Pancreas (tissue), 10 donors: ENCODE results near the gene HSPBAP1. TPM values are rescaled to one million over a fixed set of nuclear protein-coding genes. Genes with fewer than 3 reads are reported as not detected.

Experiments used
- ATAC-seq, 4 donors: fragments of 200-7000 bp; cut with Tn5 transposase; one replicate each; pipeline versions ENCODE4 v1.8.0 to v1.9.1; 2020; ENCODE audit warnings: mild to moderate bottlenecking in 4 of 4, moderate library complexity in 4 of 4
- DNase-seq, 6 donors: peaks; one replicate each; pipeline ENCODE4 v3.0.0-alpha.2; 2020
- FAIRE-seq: peaks from 2 replicates; lab custom pipeline; 2012; peaks lifted over from hg19 to GRCh38; lab: Jason Lieb, UNC
- H3K27ac ChIP-seq, 4 donors: fragments of 200-600 bp; sonication (generic); 1 replicate in 3 of 4; 2 replicates in 1 of 4; pipeline versions ENCODE4 v1.5.0 to v1.8.0; 2020
- H3K27me3 ChIP-seq, 4 donors: fragments of 200-600 bp; one replicate each; pipeline ENCODE4 v1.8.0; 2021
- H3K36me3 ChIP-seq, 3 donors: fragments of 200-600 bp; sonication (generic) in 1 of 3; one replicate each; pipeline versions ENCODE4 v1.5.0 to v1.8.0; 2020 to 2021
- H3K4me1 ChIP-seq, 3 donors: fragments of 200-600 bp; one replicate each; pipeline ENCODE4 v1.8.0; 2021
- H3K4me3 ChIP-seq, 4 donors: fragments of 200-600 bp; sonication (generic) in 2 of 4; one replicate each; pipeline versions ENCODE4 v1.5.0 to v1.8.0; 2020 to 2021
- H3K9me3 ChIP-seq, 4 donors: fragments of 200-600 bp; one replicate each; pipeline ENCODE4 v1.8.0; 2021
- WGBS, 2 donors: extraction: QIAGEN DNeasy Blood & Tissue Kit; methylation state at CpG; one replicate each; pipeline ENCODE4 v1.1.7; 2013; 5-methylcytosine and 5-hydroxymethylcytosine counted together
- intact Hi-C, 3 donors: fragments of 100-400 bp; cut with DNase I; formaldehyde crosslinking; loops; one replicate each; pipeline versions ENCODE4 v1.11.1 to v1.14.2; 2022
- polyA plus RNA-seq, 2 donors: library from polyadenylated mRNA; stranded (reverse); fragments of 200-250 nt; gene quantifications; one replicate each; pipeline ENCODE4 v1.2.3, GENCODE V29; 2013
- total RNA-seq, 6 donors: library from RNA; stranded (reverse); fragmentation: NEBNext Ultra II Directional in 4 of 6; extraction: Animal tissue kit (Norgen Biotek cat#: 25700) in 4 of 6; gene quantifications; one replicate each; pipeline versions ENCODE4 v1.2.1 to v1.2.4, GENCODE V29; 2021 to 2023
- TF ChIP-seq, protein P1 (sequence below), 4 donors: fragments of 200-600 bp; sonication (generic) in 3 of 4; IDR thresholded peaks; one replicate each; pipeline versions ENCODE4 v1.5.0 to v1.8.0; 2021; ENCODE audit warnings: antibody characterized with exemption in 4 of 4
- donor health status: healthy with polysubstance abuse.
- donor health status: DM: no; HTN: no; CAD: no; lungs with moderate emphysema.
- donor health status: DM: no; HTN: no; CAD: no.
- donor health status: control.
- donor health status: control.
- donor health status: Bipolar disorder and iron deficiency.
- donor health status: DM: yes; HTN: yes; CAD: no.
- donor health status: DM: no; HTN: no; CAD: no.
- donor health status: DM: no; HTN: no; CAD: no.
- donor health status: DM: yes; HTN: yes; CAD: no.

The HSPBAP1 gene
- total and polyA plus RNA-seq, 8 donors, result 3.1 to 20.4 (median 4.6) TPM

DNA sequence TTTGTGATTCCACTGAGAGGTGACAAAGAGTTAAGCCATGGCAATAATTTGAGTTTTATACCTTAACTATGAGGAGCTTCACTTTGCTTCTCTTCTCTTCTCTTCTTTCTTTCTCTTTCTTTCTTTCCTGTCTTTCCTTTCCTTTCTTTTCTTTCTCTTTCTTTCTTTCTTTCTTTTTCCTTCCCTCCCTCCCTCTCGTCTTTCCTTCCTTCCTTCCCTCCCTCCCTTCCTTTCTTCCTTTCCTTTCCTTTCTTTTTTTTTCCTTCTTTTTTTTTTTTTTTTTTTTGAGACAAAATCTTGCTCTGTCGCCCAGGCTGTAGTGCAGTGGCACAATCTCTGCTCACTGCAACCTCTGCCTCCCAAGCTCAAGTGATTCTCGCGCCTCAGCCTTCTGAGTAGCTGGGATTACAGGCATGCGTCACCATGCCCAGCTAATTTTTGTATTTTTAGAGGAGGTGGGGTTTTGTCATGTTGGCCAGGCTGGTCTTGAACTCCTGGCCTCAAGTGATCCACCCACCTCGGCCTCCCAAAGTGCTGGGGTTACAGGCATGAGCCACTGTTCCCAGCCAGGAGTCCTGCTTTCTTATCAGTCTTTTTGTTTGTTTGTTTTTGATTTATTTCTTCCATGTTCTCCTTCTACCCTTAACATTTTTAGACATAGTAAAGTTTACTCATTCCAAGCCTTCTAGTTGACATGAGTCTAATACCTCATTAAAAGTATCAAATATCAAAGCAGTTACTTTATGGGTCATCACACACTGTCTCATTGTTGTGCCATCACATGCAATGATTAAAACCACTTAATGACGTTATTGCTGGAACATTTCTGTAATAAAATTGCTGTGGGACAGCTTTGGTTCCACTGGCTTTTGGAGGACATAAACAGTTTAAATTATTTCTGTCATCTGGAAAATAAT lies 31.1 kb upstream of the HSPBAP1 start:
- no peaks in the 10 kb centered on the region for H3K27me3 ChIP-seq
- ATAC-seq (no peak), DNase-seq (no peak), FAIRE-seq (no peak)
- intact Hi-C loops, result no loop called here
- no peaks in the 10 kb centered on the region for H3K9me3 ChIP-seq
- no peak overlapping the region for H3K27ac ChIP-seq
- no peak overlapping the region for H3K4me3 ChIP-seq
- H3K4me1 ChIP-seq, result no peaks in the 10 kb centered on the region
- peaks cover 0 to 22% (median 0%) of the 10 kb centered on the region in 3 donors for H3K36me3 ChIP-seq
- 88 to 91% methylated on average over 7 of the region's 7 CpGs for WGBS, 2 donors
- TF ChIP-seq, protein P1, sequence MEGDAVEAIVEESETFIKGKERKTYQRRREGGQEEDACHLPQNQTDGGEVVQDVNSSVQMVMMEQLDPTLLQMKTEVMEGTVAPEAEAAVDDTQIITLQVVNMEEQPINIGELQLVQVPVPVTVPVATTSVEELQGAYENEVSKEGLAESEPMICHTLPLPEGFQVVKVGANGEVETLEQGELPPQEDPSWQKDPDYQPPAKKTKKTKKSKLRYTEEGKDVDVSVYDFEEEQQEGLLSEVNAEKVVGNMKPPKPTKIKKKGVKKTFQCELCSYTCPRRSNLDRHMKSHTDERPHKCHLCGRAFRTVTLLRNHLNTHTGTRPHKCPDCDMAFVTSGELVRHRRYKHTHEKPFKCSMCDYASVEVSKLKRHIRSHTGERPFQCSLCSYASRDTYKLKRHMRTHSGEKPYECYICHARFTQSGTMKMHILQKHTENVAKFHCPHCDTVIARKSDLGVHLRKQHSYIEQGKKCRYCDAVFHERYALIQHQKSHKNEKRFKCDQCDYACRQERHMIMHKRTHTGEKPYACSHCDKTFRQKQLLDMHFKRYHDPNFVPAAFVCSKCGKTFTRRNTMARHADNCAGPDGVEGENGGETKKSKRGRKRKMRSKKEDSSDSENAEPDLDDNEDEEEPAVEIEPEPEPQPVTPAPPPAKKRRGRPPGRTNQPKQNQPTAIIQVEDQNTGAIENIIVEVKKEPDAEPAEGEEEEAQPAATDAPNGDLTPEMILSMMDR (IDR thresholded peaks at IDR 0.05), result no peak

DNA sequence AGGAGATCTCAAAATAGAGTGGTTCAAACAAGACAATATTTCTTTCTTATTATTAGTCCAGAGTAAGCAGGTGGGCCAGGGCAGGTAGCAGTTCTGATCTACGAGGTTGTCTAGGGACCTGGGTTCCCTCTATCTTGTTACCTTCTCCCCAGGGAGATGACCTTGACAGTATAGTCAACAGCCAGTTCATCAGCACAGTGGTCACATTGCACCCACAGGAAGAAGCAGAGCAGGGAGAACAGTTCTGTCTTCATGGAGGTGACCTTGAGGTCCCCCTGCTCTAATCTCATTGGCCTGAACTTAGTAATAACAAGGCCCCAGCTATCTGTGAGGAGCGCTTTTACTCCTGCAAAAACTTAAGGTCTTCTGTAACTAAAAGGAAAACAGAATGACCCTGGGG lies 23.0 kb upstream of the HSPBAP1 start:
- WGBS, 2 donors, result 59 to 65% methylated on average over 2 of the region's 2 CpGs
- FAIRE-seq, result no peak

DNA sequence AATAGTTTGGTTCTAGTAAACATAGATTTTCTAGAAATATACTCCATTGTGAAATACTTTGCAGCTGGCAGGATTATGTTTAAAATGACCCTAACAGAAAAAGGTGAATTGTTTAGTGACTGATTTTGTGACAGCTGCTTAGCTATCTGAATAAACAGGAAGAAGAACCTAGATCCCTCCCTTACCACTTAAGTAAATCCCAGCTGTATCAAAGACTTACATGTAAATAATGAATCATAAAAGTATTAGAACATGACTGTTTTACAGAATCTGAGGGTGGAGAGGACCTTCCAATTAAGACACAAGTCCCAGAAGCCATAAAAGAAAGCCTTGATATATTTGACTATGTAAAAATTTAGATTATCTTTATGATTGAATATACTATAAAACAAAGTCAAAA lies 17.1 kb upstream of the HSPBAP1 start:
- intact Hi-C loops, result no loop called here
- Histone ChIP-seq H3K9me3 (no peaks in the 10 kb centered on the region), H3K27me3 (no peaks in the 10 kb centered on the region), H3K4me1 (no peaks in the 10 kb centered on the region), H3K4me3 (no peak overlapping the region), H3K27ac (no peak overlapping the region), H3K36me3 (peaks cover 0 to 6% (median 0%) of the 10 kb centered on the region in 3 donors)
- FAIRE-seq (no peak), ATAC-seq (no peak), DNase-seq (no peak)
- TF ChIP-seq, protein P1 (IDR thresholded peaks at IDR 0.05), result no peak

More for the DNA sequence above, 23.0 kb upstream of the HSPBAP1 start:
- intact Hi-C loops, result no loop called here
- TF ChIP-seq, protein P1 (IDR thresholded peaks at IDR 0.05), result no peak
- H3K27me3 ChIP-seq, result no peaks in the 10 kb centered on the region
- DNase-seq, result no peak
- H3K36me3 ChIP-seq, result peaks cover 0 to 5% (median 0%) of the 10 kb centered on the region in 3 donors
- no peak for ATAC-seq
- no peak overlapping the region for H3K4me3 ChIP-seq
- no peak overlapping the region for H3K27ac ChIP-seq
- H3K4me1 ChIP-seq, result no peaks in the 10 kb centered on the region
- no peaks in the 10 kb centered on the region for H3K9me3 ChIP-seq

DNA sequence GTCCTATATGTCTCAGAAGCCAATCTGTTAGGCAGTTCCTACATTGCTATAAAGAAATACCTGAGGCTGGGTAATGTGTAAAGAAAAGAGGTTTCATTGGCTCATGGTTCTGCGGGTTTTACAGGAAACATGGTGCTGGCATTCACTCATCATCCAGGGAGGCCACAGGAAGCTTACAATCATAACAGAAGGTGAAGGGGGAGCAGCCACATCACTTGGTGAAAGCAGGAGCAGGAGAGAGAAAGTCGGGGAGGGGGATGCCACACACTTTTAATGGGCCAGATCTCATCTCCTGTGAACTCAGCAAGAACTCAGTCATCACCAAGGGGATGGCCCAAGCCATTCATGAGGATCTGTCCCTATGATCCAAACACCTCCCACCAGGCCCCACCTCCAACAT lies 10.3 kb upstream of the HSPBAP1 start:
- WGBS, 2 donors, result 79 to 88% methylated on average over 2 of the region's 2 CpGs
- Histone ChIP-seq H3K4me3 (no peak overlapping the region), H3K4me1 (peaks cover 0 to 4% (median 3%) of the 10 kb centered on the region in 3 donors), H3K36me3 (peaks cover 0 to 6% (median 0%) of the 10 kb centered on the region in 3 donors), H3K27me3 (no peaks in the 10 kb centered on the region), H3K9me3 (no peaks in the 10 kb centered on the region), H3K27ac (no peak overlapping the region)
- intact Hi-C loops, result no loop called here
- no peak for ATAC-seq
- no peak for FAIRE-seq
- TF ChIP-seq, protein P1 (IDR thresholded peaks at IDR 0.05), result no peak
- DNase-seq, result no peak

DNA sequence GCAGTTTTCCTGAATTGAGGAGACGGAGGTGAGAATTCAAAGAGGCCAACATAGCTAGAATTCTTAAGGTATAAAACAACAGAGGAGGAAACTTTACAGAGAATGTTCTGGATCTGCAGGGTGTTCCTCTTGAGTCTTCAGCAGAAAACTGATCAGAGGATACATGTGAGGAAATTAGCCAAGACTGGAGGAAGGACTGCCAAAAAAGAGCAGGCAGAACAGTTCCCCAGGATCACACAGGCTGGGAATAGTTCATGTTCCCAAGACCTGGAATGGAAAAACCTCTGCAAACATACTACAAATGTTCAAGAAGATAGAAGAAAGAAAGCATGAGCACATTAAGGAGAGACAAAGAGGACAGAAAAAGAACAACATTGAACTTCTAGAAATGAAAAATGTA lies 8.7 kb upstream of the HSPBAP1 start:
- H3K9me3 ChIP-seq, result no peaks in the 10 kb centered on the region
- DNase-seq (no peak), ATAC-seq (no peak), FAIRE-seq (no peak)
- TF ChIP-seq, protein P1 (IDR thresholded peaks at IDR 0.05), result no peak
- H3K4me1 ChIP-seq, result peaks cover 0 to 9% (median 6%) of the 10 kb centered on the region in 3 donors
- no peaks in the 10 kb centered on the region for H3K27me3 ChIP-seq
- H3K4me3 ChIP-seq, result no peak overlapping the region
- peaks cover 0 to 2% (median 0%) of the 10 kb centered on the region in 3 donors for H3K36me3 ChIP-seq
- 91 to 96% methylated on average over 1 of the region's 1 CpG for WGBS, 2 donors
- intact Hi-C loops, result no loop called here
- no peak overlapping the region for H3K27ac ChIP-seq
